HepG2 (cell line): ENCODE results near the gene MCM3AP. TPM values are rescaled to one million over a fixed set of nuclear protein-coding genes. Genes with fewer than 3 reads are reported as not detected.

Experiments used
- ATAC-seq: fragments of 200-7000 bp; cut with Tn5 transposase; 3 replicates; pipeline ENCODE4 v1.9.1; 2020; ENCODE audit warnings: mild to moderate bottlenecking, moderate library complexity
- BruUV-seq: library from RNA; stranded (reverse); fragments of 400-500 nt; replicated peaks from 2 replicates; lab custom pipeline; 2021; lab: Mats Ljungman, UMichigan
- CTCF ChIA-PET: fragments of 300-600 bp; formaldehyde crosslinking; extraction: SDS; loops from one replicate; lab custom pipeline; 2021; ENCODE audit warnings: low total read pairs, inconsistent platforms, low intra/inter-chr PET ratio; lab: Yijun Ruan, JAX
- POLR2A ChIA-PET: fragments of 350-600 bp; sonication (Branson Sonifier 250); formaldehyde crosslinking; loops from one replicate; lab custom pipeline; 2020; ENCODE audit warnings: antibody characterized with exemption, inconsistent platforms; lab: Yijun Ruan, JAX
- DNase-seq: peaks from one replicate; pipeline ENCODE4 v3.0.0-alpha.2; 2015; ENCODE audit warnings: low spot score
- FAIRE-seq: peaks from 3 replicates; lab custom pipeline; 2011; peaks lifted over from hg19 to GRCh38; lab: Jason Lieb, UNC
- H2AFZ ChIP-seq: one replicate; pipeline ENCODE4 v1.6.1; 2011; ENCODE audit warnings: low read length, inconsistent platforms
- H3K27ac ChIP-seq: fragments of 300-600 bp; 3 replicates; pipeline ENCODE4 v1.8.0; 2011; ENCODE audit warnings: mixed run types, mild to moderate bottlenecking, mixed read lengths, low read length, inconsistent platforms; ENCODE audit not compliant: insufficient read depth; ENCODE audit errors: extremely low read length
- H3K27me3 ChIP-seq, 2 experiments: fragments of 200-600 bp in 1 of 2; 2 replicates in 1 of 2; 3 replicates in 1 of 2; pipeline versions ENCODE4 v1.6.0 to v1.8.0; 2011; ENCODE audit warnings: low read length in 2 of 2, mild to moderate bottlenecking in 2 of 2, moderate library complexity in 2 of 2, inconsistent platforms in 1 of 2; ENCODE audit not compliant: insufficient read depth in 2 of 2, control insufficient read depth in 1 of 2
- H3K36me3 ChIP-seq, 2 experiments: fragments of 200-600 bp in 1 of 2; replicated peaks in 1 of 2; 2 replicates in 1 of 2; 3 replicates in 1 of 2; pipeline versions ENCODE4 v1.5.1 to v1.8.0; 2011; ENCODE audit warnings: low read length in 2 of 2, inconsistent platforms in 1 of 2; ENCODE audit not compliant: insufficient read depth in 2 of 2, control insufficient read depth in 1 of 2
- H3K4me1 ChIP-seq: 2 replicates; pipeline ENCODE4 v1.5.1; 2012; ENCODE audit warnings: low read length, inconsistent platforms; ENCODE audit not compliant: insufficient read depth
- H3K4me2 ChIP-seq: 2 replicates; pipeline ENCODE4 v1.6.0; 2011; ENCODE audit warnings: low read depth, low read length, inconsistent platforms
- H3K4me3 ChIP-seq, 3 experiments: fragments of 200-600 bp in 1 of 3; sonication (generic), shearing (Covaris generic) in 1 of 3; replicated peaks in 1 of 3; 2 replicates each; pipeline ENCODE4 v1.5.1; 2011 to 2016; ENCODE audit warnings: low read length in 3 of 3, inconsistent platforms in 2 of 3, low read depth in 2 of 3, mild to moderate bottlenecking in 2 of 3, control low read depth in 1 of 3, mixed read lengths in 1 of 3; ENCODE audit not compliant: insufficient read depth in 1 of 3
- H3K79me2 ChIP-seq: one replicate; pipeline ENCODE4 v1.6.1; 2011; ENCODE audit warnings: low read length, inconsistent platforms; ENCODE audit not compliant: insufficient read depth
- H3K9ac ChIP-seq: 2 replicates; pipeline ENCODE4 v1.6.0; 2011; ENCODE audit warnings: mild to moderate bottlenecking, low read depth, low read length, inconsistent platforms; ENCODE audit not compliant: insufficient read depth
- H3K9me3 ChIP-seq: 2 replicates; pipeline ENCODE4 v1.5.1; 2012; ENCODE audit warnings: mild to moderate bottlenecking, low read length
- H4K20me1 ChIP-seq: 2 replicates; pipeline ENCODE4 v1.6.0; 2011; ENCODE audit warnings: inconsistent platforms, mild to moderate bottlenecking, low read length, moderate library complexity; ENCODE audit not compliant: insufficient read depth
- ATM ChIP-seq: fragments of 450-650 bp; IDR thresholded peaks from 2 replicates; pipeline ENCODE4 v1.7.1; 2017; ENCODE audit warnings: mild to moderate bottlenecking, borderline replicate concordance
- E2F1 ChIP-seq: sonication (generic); formaldehyde crosslinking; IDR thresholded peaks from 2 replicates; pipeline ENCODE4 v1.5.0; 2020; ENCODE audit warnings: missing genetic modification reagents
- EEA1 ChIP-seq: sonication (generic); formaldehyde crosslinking; IDR thresholded peaks from 2 replicates; pipeline ENCODE4 v1.5.1; 2020; ENCODE audit warnings: mild to moderate bottlenecking, missing genetic modification reagents, borderline replicate concordance
- FOXA3 ChIP-seq: IDR thresholded peaks from 2 replicates; pipeline ENCODE4 v1.6.1; 2016; ENCODE audit warnings: missing genetic modification reagents, missing compliant biosample characterization
- HNRNPH1 ChIP-seq: fragments of 200-400 bp; formaldehyde crosslinking; optimal IDR thresholded peaks from 2 replicates; pipeline ENCODE3; 2017; ENCODE audit warnings: mild to moderate bottlenecking, low read depth, low read length
- KDM2A ChIP-seq: sonication (generic); formaldehyde crosslinking; IDR thresholded peaks from 2 replicates; pipeline ENCODE4 v1.4.0; 2020; ENCODE audit warnings: low read depth, missing genetic modification reagents, borderline replicate concordance
- POLR2A ChIP-seq, 2 experiments: IDR thresholded peaks; 2 replicates each; pipeline ENCODE4 v1.6.1; 2011; ENCODE audit warnings: low read depth in 2 of 2, low read length in 2 of 2, mild to moderate bottlenecking in 1 of 2, moderate library complexity in 1 of 2; ENCODE audit not compliant: insufficient read depth in 1 of 2
- POLR2AphosphoS5 ChIP-seq: IDR thresholded peaks from 2 replicates; pipeline ENCODE4 v1.6.1; 2012; ENCODE audit warnings: low read depth, low read length
- RAD51 ChIP-seq: fragments of 450-650 bp; IDR thresholded peaks from 2 replicates; pipeline ENCODE4 v1.6.1; 2016; ENCODE audit warnings: borderline replicate concordance
- RBM22 ChIP-seq: fragments of 200-400 bp; formaldehyde crosslinking; optimal IDR thresholded peaks from 2 replicates; pipeline ENCODE3; 2017; ENCODE audit warnings: mild to moderate bottlenecking, low read length, moderate library complexity
- SNAI1 ChIP-seq: sonication (generic); formaldehyde crosslinking; IDR thresholded peaks from 2 replicates; pipeline ENCODE4 v1.5.0; 2020; ENCODE audit warnings: mild to moderate bottlenecking, missing genetic modification reagents, borderline replicate concordance
- TAF15 ChIP-seq: fragments of 200-400 bp; formaldehyde crosslinking; IDR thresholded peaks from one replicate; pipeline ENCODE4 v1.6.1; 2018; ENCODE audit warnings: mild to moderate bottlenecking, low read depth, low read length; ENCODE audit not compliant: poor library complexity, severe bottlenecking
- ZNF136 ChIP-seq: sonication (generic); formaldehyde crosslinking; IDR thresholded peaks from 2 replicates; pipeline ENCODE4 v1.8.1; 2022; ENCODE audit warnings: low read depth, mild to moderate bottlenecking, moderate library complexity, missing genetic modification reagents
- ZNF367 ChIP-seq: sonication (generic); formaldehyde crosslinking; IDR thresholded peaks from 2 replicates; pipeline ENCODE4 v1.4.0; 2020; ENCODE audit warnings: missing genetic modification reagents, borderline replicate concordance
- ZNF569 ChIP-seq: sonication (generic); formaldehyde crosslinking; IDR thresholded peaks from 2 replicates; pipeline ENCODE4 v1.5.0; 2020; ENCODE audit warnings: mild to moderate bottlenecking, missing genetic modification reagents, moderate library complexity, borderline replicate concordance
- ZNF598 ChIP-seq: sonication (generic); formaldehyde crosslinking; IDR thresholded peaks from 2 replicates; pipeline ENCODE4 v1.5.1; 2020; ENCODE audit warnings: mild to moderate bottlenecking, missing genetic modification reagents, borderline replicate concordance
- WGBS: methylation state at CpG from one replicate; pipeline ENCODE4 v1.1.6; 2017; ENCODE audit warnings: low lambda C conversion rate; 5-methylcytosine and 5-hydroxymethylcytosine counted together
- in situ Hi-C: cut with HindIII; loops from 2 replicates; pipeline ENCODE4 v1.10.0; 2017; ENCODE audit warnings: low pct_unique_long_range_greater_than_20kb; ENCODE audit not compliant: extremely low pct_ligation_motif_present
- intact Hi-C: fragments of 100-400 bp; cut with micrococcal nuclease; formaldehyde crosslinking; loops from one replicate; pipeline ENCODE4 v1.10.0; 2022; ENCODE audit not compliant: unreplicated experiment
- polyA plus RNA-seq, 8 experiments: library from polyadenylated mRNA; depleted of rRNA in 3 of 8; stranded (reverse) in 7 of 8; unstranded in 1 of 8; fragments of >200 nt; fragmentation: Illumina TruSeq in 4 of 8; extraction: Trizol in 4 of 8; gene quantifications; 2 replicates each; pipeline versions ENCODE4 v1.2.1 to v1.2.3, GENCODE V29; 2011 to 2016; ENCODE audit warnings: low read depth in 4 of 8, missing spikeins in 1 of 8, mixed read lengths in 1 of 8; ENCODE audit not compliant: insufficient read depth in 1 of 8
- total RNA-seq, 5 experiments: library from RNA; depleted of rRNA; stranded (reverse); fragments of >200 nt; fragmentation: Illumina TruSeq; extraction: Trizol; gene quantifications; 2 replicates each; pipeline ENCODE4 v1.2.3, GENCODE V29; 2016; ENCODE audit warnings: low read depth in 1 of 5
- TF ChIP-seq, protein P1 (sequence below): sonication (generic); formaldehyde crosslinking; IDR thresholded peaks from 2 replicates; pipeline ENCODE4 v1.4.0; 2020; ENCODE audit warnings: missing genetic modification reagents

The MCM3AP gene
- total and polyA plus RNA-seq, 2 of the 13 experiments (the other 11 are each of a cell fraction or from before 2014, with no cell fraction given), result 27.0 to 54.7 TPM

DNA sequence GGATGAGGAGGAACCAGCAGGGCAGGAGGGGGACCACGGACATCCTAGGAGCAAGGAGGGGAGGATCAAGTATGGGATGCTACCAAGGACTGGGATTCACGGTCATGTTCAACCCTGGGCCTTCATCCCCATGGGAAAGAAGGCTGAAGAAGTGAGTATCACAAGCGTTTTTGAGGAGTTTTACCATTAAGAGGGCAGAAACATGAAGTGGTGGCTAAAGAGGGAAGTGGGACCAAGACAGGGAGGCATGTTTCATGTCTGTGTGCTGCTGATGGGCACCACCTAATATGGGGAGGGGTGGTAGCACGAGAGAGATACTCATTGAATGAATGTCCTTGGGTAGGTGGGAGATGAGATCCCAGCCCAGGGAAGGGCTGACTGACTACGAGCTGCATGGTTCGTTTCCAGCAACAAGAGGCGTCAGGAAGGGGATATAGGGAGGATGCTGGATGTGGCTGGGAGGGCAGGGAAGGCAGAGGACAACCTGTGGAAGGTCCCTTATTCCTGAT lies 45.5 kb downstream of the MCM3AP start:
- no peak for FAIRE-seq
- H3K27ac ChIP-seq, result no peak overlapping the region

More for the DNA sequence above, 45.5 kb downstream of the MCM3AP start:
- Histone ChIP-seq H3K27me3 (no peaks in the 10 kb centered on the region), H3K4me3 (no peak overlapping the region), H3K4me2 (no peak overlapping the region), H3K9me3 (no peaks in the 10 kb centered on the region), H2AFZ (no peak overlapping the region), H3K79me2 (no peaks in the 10 kb centered on the region), H4K20me1 (no peaks in the 10 kb centered on the region)
- intact Hi-C loops, result no loop called here
- BruUV-seq, result no TSS peak
- CTCF ChIA-PET, result no interaction called here
- TF ChIP-seq ZNF367 (CRISPR knock-in tag) (no peak), HNRNPH1 (no peak), RBM22 (peak; percentile 52), EEA1 (no peak), SNAI1 (CRISPR knock-in tag) (no peak), ATM (no peak), RAD51 (no peak), POLR2AphosphoS5 (0 out of 2 replicates have a peak, but pooled peaks have one; percentile 18), KDM2A (CRISPR knock-in tag) (no peak), E2F1 (CRISPR knock-in tag) (no peak), ZNF569 (CRISPR knock-in tag) (no peak), POLR2A (IDR thresholded peaks at IDR 0.05; ENCODE audit: insufficient read depth in 1 of 2, low read depth in 2 of 2, low read length in 2 of 2) (0 out of 4 replicates have a peak, but pooled peaks of 1 of the 2 experiments have one; percentile 23), ZNF136 (CRISPR knock-in tag) (no peak), ZNF598 (CRISPR knock-in tag) (no peak), TAF15 (no peak), FOXA3 (no peak)
- TF ChIP-seq, protein P1, sequence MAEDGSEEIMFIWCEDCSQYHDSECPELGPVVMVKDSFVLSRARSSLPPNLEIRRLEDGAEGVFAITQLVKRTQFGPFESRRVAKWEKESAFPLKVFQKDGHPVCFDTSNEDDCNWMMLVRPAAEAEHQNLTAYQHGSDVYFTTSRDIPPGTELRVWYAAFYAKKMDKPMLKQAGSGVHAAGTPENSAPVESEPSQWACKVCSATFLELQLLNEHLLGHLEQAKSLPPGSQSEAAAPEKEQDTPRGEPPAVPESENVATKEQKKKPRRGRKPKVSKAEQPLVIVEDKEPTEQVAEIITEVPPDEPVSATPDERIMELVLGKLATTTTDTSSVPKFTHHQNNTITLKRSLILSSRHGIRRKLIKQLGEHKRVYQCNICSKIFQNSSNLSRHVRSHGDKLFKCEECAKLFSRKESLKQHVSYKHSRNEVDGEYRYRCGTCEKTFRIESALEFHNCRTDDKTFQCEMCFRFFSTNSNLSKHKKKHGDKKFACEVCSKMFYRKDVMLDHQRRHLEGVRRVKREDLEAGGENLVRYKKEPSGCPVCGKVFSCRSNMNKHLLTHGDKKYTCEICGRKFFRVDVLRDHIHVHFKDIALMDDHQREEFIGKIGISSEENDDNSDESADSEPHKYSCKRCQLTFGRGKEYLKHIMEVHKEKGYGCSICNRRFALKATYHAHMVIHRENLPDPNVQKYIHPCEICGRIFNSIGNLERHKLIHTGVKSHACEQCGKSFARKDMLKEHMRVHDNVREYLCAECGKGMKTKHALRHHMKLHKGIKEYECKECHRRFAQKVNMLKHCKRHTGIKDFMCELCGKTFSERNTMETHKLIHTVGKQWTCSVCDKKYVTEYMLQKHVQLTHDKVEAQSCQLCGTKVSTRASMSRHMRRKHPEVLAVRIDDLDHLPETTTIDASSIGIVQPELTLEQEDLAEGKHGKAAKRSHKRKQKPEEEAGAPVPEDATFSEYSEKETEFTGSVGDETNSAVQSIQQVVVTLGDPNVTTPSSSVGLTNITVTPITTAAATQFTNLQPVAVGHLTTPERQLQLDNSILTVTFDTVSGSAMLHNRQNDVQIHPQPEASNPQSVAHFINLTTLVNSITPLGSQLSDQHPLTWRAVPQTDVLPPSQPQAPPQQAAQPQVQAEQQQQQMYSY (CRISPR knock-in tag), result no peak
- TF ChIP-seq, all 625 proteins: peak for 3
- POLR2A ChIA-PET, result interaction anchor here (1.2 kb wide), 1 partner anchor 8 kb away, joined by 3 read pairs; no protein-coding TSS in a partner anchor
- 94% methylated on average over 7 of the region's 7 CpGs for WGBS
- peaks cover 40 to 80% of the 10 kb centered on the region in 2 experiments for H3K36me3 ChIP-seq
- no peaks in the 10 kb centered on the region for H3K4me1 ChIP-seq
- no peak overlapping the region for H3K9ac ChIP-seq
- in situ Hi-C loops, result no loop called here
- ATAC-seq (no peak), DNase-seq (no peak)
